PFSK-1 (cell line): Measurements from ENCODE around the gene SNRPB.

ENCODE experiments used
- POLR2AphosphoS5 ChIP-seq: IDR thresholded peaks from 2 replicates; pipeline ENCODE4 v1.6.1; 2012; ENCODE audit warnings: low read depth, mild to moderate bottlenecking, control low read depth, low read length, moderate library complexity
- SIN3A ChIP-seq: IDR thresholded peaks from 2 replicates; pipeline ENCODE4 v1.6.1; 2012; ENCODE audit warnings: mild to moderate bottlenecking, low read length, moderate library complexity, borderline replicate concordance; ENCODE audit not compliant: insufficient read depth
- TAF1 ChIP-seq: IDR thresholded peaks from 2 replicates; pipeline ENCODE4 v1.6.1; 2012; ENCODE audit warnings: low read length, control low read depth, borderline replicate concordance; ENCODE audit not compliant: insufficient read depth
- TF ChIP-seq, protein P1 (sequence below), 2 experiments: IDR thresholded peaks; 2 replicates each; pipeline versions ENCODE4 v1.6.1 to v1.8.0; 2011 to 2012; ENCODE audit warnings: low read depth in 2 of 2, low read length in 2 of 2, control low read depth in 1 of 2, inconsistent platforms in 1 of 2, mild to moderate bottlenecking in 1 of 2, moderate library complexity in 1 of 2; ENCODE audit not compliant: insufficient read depth in 1 of 2

DNA sequence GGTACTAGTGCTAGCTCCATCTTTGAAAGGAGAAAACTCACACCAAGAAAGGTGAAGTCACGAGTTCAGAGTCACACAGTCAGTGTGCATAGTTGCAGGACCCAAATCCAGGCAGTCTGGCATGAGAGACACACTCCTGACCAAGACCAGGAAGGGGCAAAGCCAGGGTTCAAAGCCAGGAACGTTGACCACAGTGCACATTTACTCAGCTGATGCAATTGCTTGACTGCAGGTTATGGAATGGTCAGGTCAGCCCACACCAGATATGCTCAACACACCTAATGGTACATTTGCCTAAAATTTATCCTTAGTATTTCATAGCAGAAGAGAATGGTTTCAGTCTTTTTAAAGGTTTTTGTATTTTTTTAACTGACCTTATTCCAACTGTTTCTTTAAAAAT lies 52.2 kb downstream of the SNRPB start:
- TF ChIP-seq POLR2AphosphoS5 (no peak), SIN3A (no peak), TAF1 (no peak)
- TF ChIP-seq, protein P1, sequence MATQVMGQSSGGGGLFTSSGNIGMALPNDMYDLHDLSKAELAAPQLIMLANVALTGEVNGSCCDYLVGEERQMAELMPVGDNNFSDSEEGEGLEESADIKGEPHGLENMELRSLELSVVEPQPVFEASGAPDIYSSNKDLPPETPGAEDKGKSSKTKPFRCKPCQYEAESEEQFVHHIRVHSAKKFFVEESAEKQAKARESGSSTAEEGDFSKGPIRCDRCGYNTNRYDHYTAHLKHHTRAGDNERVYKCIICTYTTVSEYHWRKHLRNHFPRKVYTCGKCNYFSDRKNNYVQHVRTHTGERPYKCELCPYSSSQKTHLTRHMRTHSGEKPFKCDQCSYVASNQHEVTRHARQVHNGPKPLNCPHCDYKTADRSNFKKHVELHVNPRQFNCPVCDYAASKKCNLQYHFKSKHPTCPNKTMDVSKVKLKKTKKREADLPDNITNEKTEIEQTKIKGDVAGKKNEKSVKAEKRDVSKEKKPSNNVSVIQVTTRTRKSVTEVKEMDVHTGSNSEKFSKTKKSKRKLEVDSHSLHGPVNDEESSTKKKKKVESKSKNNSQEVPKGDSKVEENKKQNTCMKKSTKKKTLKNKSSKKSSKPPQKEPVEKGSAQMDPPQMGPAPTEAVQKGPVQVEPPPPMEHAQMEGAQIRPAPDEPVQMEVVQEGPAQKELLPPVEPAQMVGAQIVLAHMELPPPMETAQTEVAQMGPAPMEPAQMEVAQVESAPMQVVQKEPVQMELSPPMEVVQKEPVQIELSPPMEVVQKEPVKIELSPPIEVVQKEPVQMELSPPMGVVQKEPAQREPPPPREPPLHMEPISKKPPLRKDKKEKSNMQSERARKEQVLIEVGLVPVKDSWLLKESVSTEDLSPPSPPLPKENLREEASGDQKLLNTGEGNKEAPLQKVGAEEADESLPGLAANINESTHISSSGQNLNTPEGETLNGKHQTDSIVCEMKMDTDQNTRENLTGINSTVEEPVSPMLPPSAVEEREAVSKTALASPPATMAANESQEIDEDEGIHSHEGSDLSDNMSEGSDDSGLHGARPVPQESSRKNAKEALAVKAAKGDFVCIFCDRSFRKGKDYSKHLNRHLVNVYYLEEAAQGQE (IDR thresholded peaks at IDR 0.05; ENCODE audit: insufficient read depth in 1 of 2, low read depth in 2 of 2, low read length in 2 of 2): no peak
